HUES64 (cell line): ENCODE results near the gene PIN4.
"Not testable (repeated sequence)": the region's sequence is repeated elsewhere in the genome, so short reads cannot be mapped to it uniquely, and the experiment has no call there.

Experiments
- H3K27ac ChIP-seq: 2 replicates; pipeline ENCODE4 v1.7.0; 2013; ENCODE audit warnings: low read depth, low read length, inconsistent platforms
- H3K27me3 ChIP-seq: 2 replicates; pipeline ENCODE4 v1.6.1; 2013; ENCODE audit warnings: mild to moderate bottlenecking, low read length; ENCODE audit not compliant: insufficient read depth
- H3K36me3 ChIP-seq: 2 replicates; pipeline ENCODE4 v1.6.1; 2013; ENCODE audit warnings: mild to moderate bottlenecking, low read length; ENCODE audit not compliant: insufficient read depth
- H3K4me1 ChIP-seq: 2 replicates; pipeline ENCODE4 v1.6.1; 2013; ENCODE audit warnings: mild to moderate bottlenecking, low read length, moderate library complexity; ENCODE audit not compliant: insufficient read depth
- H3K4me3 ChIP-seq: 2 replicates; pipeline ENCODE4 v1.5.1; 2013; ENCODE audit warnings: mild to moderate bottlenecking, low read length, moderate library complexity
- H3K9ac ChIP-seq: 2 replicates; pipeline ENCODE4 v1.6.1; 2013; ENCODE audit warnings: mild to moderate bottlenecking, low read depth, low read length
- H3K9me3 ChIP-seq: 2 replicates; pipeline ENCODE4 v1.6.1; 2013; ENCODE audit warnings: low read depth, low read length; ENCODE audit not compliant: insufficient read depth
- WGBS: fragments of 150-250, 120-280 bp; methylation state at CpG from one replicate; pipeline ENCODE4 v1.1.7; 2013; ENCODE audit warnings: missing lambda C conversion rate; 5-methylcytosine and 5-hydroxymethylcytosine counted together

The PIN4 gene

GRCh38 chrX:72146527-72146926 lies 35.0 kb upstream of the PIN4 start:
- Histone ChIP-seq H3K4me1 (no peaks in the 10 kb centered on the region), H3K36me3 (peaks cover 11% of the 10 kb centered on the region; the same call in 1 of the 2 replicates), H3K9me3 (no peaks in the 10 kb centered on the region), H3K4me3 (no peak overlapping the region), H3K9ac (no peak overlapping the region), H3K27me3 (no peaks in the 10 kb centered on the region), H3K27ac (no peak overlapping the region)
- 60% methylated on average over 1 of the region's 2 CpGs for WGBS

DNA sequence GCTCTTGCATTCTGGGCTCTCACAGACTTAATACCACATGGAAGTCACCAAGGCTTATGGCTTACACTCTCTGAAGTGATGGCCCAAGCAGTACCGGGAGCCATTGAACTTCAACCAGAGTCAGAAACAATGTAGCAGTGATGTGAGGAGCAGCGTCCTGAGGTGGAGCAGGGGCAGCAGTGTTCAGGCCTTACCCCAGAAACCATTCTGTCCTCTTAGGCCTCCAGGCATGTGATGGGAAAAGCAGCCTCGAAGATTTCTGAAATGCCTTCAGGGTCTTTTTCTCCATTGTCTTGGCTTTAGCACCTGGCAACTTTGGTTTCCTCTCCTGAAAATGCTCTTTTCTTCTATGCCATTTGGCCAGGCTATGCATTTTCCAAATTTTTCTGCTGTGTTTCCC lies 22.8 kb upstream of the PIN4 start:
- no peaks in the 10 kb centered on the region for H3K27me3 ChIP-seq
- H3K36me3 ChIP-seq, result no peaks in the 10 kb centered on the region
- no peaks in the 10 kb centered on the region for H3K4me1 ChIP-seq
- no peak overlapping the region for H3K27ac ChIP-seq
- H3K9me3 ChIP-seq, result peaks cover 5% of the 10 kb centered on the region; the same call in 1 of the 2 replicates
- WGBS, result 92% methylated on average over 3 of the region's 3 CpGs
- no peak overlapping the region for H3K4me3 ChIP-seq
- H3K9ac ChIP-seq, result no peak overlapping the region

- no peak overlapping the region for H3K9ac ChIP-seq
- H3K27me3 ChIP-seq, result no peaks in the 10 kb centered on the region
- H3K36me3 ChIP-seq, result no peaks in the 10 kb centered on the region
- H3K27ac ChIP-seq, result no peak overlapping the region
- H3K4me1 ChIP-seq, result no peaks in the 10 kb centered on the region
- peaks cover 5% of the 10 kb centered on the region; the same call in 1 of the 2 replicates for H3K9me3 ChIP-seq
- H3K4me3 ChIP-seq, result no peak overlapping the region
- 86% methylated on average over 10 of the region's 10 CpGs for WGBS
Observed at GRCh38 chrX:72159769-72160168, 21.8 kb upstream of the PIN4 start.

GRCh38 chrX:72165551-72165950 lies 16.0 kb upstream of the PIN4 start:
- H3K27me3 ChIP-seq, result no peaks in the 10 kb centered on the region
- no peaks in the 10 kb centered on the region for H3K9me3 ChIP-seq
- no peak overlapping the region for H3K27ac ChIP-seq
- H3K4me1 ChIP-seq, result no peaks in the 10 kb centered on the region
- WGBS, result no CpG with 5 or more reads among the region's 4 CpGs
- H3K36me3 ChIP-seq, result no peaks in the 10 kb centered on the region
- H3K4me3 ChIP-seq, result no peak overlapping the region
- H3K9ac ChIP-seq, result no peak overlapping the region

DNA sequence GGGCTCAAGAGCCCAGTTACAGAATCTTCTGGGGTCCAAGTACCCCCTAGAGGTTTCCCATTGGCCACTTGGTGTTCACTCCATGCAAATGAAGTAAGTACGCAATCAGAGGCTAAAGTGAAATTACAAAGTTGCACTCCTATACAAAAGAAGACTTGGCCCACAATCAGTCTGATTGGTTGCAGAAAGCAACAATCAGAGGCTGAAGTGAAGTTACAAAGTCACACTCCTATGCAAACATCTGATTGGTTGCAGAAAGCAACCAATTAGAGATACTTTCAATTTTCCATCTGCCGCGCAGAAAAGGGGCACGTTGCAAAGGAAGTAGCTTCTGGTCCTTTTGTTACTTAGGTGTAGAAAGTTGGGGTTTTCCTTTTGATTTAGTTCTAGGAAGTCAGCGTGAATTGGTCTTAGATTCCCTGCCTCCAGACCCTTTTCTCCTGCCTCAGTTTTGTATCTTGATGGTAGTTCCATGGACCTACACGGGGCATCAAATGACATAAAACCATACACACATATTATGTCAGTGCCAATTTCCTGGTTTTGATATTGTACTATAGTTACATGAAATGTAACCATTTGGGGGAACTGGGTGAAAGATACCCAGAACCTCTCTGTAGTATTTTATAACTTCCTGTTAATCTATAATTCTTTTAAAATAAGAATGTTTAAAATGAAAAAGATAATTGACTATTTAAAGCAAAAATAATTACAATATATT lies 12.4 kb upstream of the PIN4 start:
- WGBS, result 82% methylated on average over 5 of the region's 6 CpGs
- Histone ChIP-seq H3K27ac (no peak overlapping the region), H3K36me3 (no peaks in the 10 kb centered on the region), H3K27me3 (no peaks in the 10 kb centered on the region), H3K4me3 (no peak overlapping the region), H3K9me3 (no peaks in the 10 kb centered on the region), H3K4me1 (no peaks in the 10 kb centered on the region), H3K9ac (no peak overlapping the region)

- H3K9ac ChIP-seq, H3K9me3 ChIP-seq, H3K4me3 ChIP-seq, H3K27ac ChIP-seq, H3K27me3 ChIP-seq, H3K4me1 ChIP-seq, H3K36me3 ChIP-seq: not testable (repeated sequence)
- 94% methylated on average over 2 of the region's 5 CpGs for WGBS
Observed at GRCh38 chrX:72176289-72176688, 5.3 kb upstream of the PIN4 start.

GRCh38 chrX:72176981-72177380 lies 4.6 kb upstream of the PIN4 start:
- Histone ChIP-seq H3K9ac (no peak overlapping the region), H3K27me3 (no peaks in the 10 kb centered on the region), H3K36me3 (no peaks in the 10 kb centered on the region), H3K9me3 (no peaks in the 10 kb centered on the region), H3K4me1 (peaks cover 3% of the 10 kb centered on the region; the same call in 1 of the 2 replicates), H3K4me3 (no peak overlapping the region), H3K27ac (no peak overlapping the region)
- WGBS, result 94% methylated on average over 2 of the region's 2 CpGs

DNA sequence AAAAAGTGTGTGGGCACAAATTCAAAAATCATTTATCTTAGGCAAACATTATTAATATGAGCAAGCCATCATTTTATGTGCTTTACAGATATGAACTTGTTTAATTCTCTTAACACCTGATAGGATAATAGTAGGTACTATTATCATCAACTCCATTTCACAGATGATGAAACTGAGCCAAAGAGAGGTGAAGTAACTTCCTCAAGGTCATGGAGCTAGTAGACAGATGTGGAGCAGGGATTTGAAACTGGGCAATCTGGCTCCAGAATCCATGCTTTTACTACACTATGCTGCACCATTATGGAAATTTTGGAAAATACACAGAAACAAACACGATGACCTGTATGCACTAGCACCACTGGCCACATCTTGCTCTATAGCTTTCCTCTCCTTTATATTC lies 1.0 kb upstream of the PIN4 start:
- WGBS, result 80% methylated on average over 1 of the region's 1 CpG
- peak overlapping the region; percentile 97 for H3K9ac ChIP-seq
- H3K4me3 ChIP-seq, result peak overlapping the region; percentile 91
- H3K27ac ChIP-seq, result peak overlapping the region; percentile 97
- H3K36me3 ChIP-seq, result no peaks in the 10 kb centered on the region; the same call in 1 of the 2 replicates
- H3K9me3 ChIP-seq, result no peaks in the 10 kb centered on the region
- no peaks in the 10 kb centered on the region for H3K27me3 ChIP-seq
- peaks cover 3% of the 10 kb centered on the region; the same call in 1 of the 2 replicates for H3K4me1 ChIP-seq

DNA sequence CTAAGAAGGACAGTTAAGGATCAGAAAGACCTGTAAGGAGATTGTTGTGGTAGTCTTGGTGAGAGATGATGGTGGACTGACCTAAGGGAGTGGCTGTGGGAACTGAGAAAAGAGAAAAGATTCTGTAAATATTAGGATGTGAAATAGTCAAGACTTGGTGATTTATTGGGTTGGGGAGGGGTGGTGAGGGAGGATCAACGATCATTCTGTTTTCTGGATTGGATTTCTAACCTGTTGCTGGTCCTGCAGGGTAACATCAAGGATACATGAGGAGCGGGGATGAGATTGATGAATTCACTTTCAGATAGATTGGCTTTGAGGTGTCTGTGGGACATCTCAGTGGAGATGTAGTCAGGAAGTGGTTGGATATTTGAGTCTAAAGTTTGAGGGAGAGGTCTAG lies 1.4 kb downstream of the PIN4 start:
- H3K4me1 ChIP-seq, result peaks cover 3% of the 10 kb centered on the region; the same call in 1 of the 2 replicates
- H3K4me3 ChIP-seq, result peak overlapping the region; percentile 91
- H3K27me3 ChIP-seq, result no peaks in the 10 kb centered on the region
- no peak overlapping the region for H3K27ac ChIP-seq
- H3K9me3 ChIP-seq, result no peaks in the 10 kb centered on the region
- WGBS, result 96% methylated on average over 2 of the region's 2 CpGs
- H3K36me3 ChIP-seq, result peaks cover 15% of the 10 kb centered on the region
- no peak overlapping the region for H3K9ac ChIP-seq

- no peaks in the 10 kb centered on the region for H3K27me3 ChIP-seq
- 72% methylated on average over 5 of the region's 7 CpGs for WGBS
- no peaks in the 10 kb centered on the region for H3K9me3 ChIP-seq
- peaks cover 24% of the 10 kb centered on the region for H3K4me1 ChIP-seq
- H3K4me3 ChIP-seq, result peak overlapping the region; percentile 28
- H3K36me3 ChIP-seq, result peaks cover 57% of the 10 kb centered on the region
- H3K9ac ChIP-seq, result peak overlapping the region; percentile 55; the same call in 1 of the 2 replicates
- H3K27ac ChIP-seq, result peak overlapping the region; percentile 90
Observed at GRCh38 chrX:72201836-72202536, 20.4 kb downstream of the PIN4 start.

DNA sequence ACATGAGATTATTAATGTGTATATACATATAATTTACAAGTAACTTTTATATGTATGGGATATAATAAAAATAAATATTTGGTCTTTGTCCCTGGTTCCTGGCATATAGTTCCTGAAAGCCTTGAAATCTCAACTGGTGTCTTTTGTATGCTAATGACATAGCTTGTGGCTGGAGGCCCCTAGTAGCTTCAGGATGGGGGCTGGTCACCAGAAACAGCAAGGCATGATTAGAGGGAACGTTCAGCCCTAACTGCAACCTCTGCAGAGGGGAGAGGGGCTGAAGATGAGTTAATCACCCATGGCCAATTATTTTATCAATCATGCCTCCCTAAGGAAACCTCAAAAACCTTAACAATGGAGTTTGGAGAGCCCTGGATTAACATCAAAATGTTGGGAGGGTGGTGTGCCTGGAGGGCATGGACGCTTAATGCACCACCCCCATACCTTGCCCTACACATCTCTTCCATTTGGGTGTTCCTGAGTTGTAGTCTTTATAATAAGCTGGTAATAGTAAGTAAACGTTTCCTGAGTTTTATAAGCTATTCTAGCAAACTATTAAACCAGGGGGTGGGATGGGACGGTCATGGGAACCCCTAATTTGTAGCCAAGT lies 21.3 kb downstream of the PIN4 start:
- H3K4me1 ChIP-seq, result peaks cover 24% of the 10 kb centered on the region
- H3K27ac ChIP-seq, result peak overlapping the region; percentile 52; the same call in 1 of the 2 replicates
- WGBS, result 75% methylated on average over 1 of the region's 4 CpGs
- peak overlapping the region; percentile 28 for H3K4me3 ChIP-seq
- peak overlapping the region; percentile 55; the same call in 1 of the 2 replicates for H3K9ac ChIP-seq
- H3K27me3 ChIP-seq, result no peaks in the 10 kb centered on the region
- no peaks in the 10 kb centered on the region for H3K9me3 ChIP-seq
- peaks cover 57% of the 10 kb centered on the region for H3K36me3 ChIP-seq
